Measurements from ENCODE around the gene CAMSAP3.

The CAMSAP3 gene

GRCh38 chr19:7629347-7630054 is 33.8 kb downstream of the CAMSAP3 start, which contains the start of the genes PET100 and XAB2:
Gene PET100, plus strand, starts transcription at chr19:7629793. Its CDS starts 41 bp downstream, at chr19:7629834.
Gene XAB2, minus strand, starts transcription at chr19:7629545. Its CDS starts 18 bp downstream, at chr19:7629527.
- DNase-seq (ENCODE audit: low read depth in 2 of 3, low spot score in 1 of 3) = peak; percentile 91 to 96 (median 93)

DNA sequence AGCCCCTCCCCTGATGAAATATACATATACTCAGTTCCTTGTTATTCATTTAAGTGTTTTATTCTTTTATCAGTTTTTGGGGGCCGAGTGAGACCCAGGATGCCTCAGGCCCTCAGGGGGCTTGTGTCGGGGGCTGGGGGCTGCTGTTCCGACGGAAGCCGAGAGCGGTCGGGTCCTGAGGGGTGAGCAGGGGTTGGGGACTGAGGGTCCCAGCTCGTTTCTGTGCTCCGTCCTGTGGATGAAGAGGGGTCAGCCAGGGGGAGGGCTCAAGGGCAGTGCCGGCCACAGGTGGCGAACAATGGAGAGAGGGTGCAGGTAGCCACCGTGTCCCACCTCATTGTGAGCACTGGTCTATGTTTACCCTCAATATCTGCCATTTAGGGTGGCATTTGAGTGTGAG is 35.9 kb downstream of the CAMSAP3 start:
- no peak for DNase-seq (ENCODE audit: low read depth in 2 of 3, low spot score in 1 of 3)

GRCh38 chr19:7632340-7633203 is 36.9 kb downstream of the CAMSAP3 start:
- no peak for DNase-seq (ENCODE audit: low read depth in 2 of 3, low spot score in 1 of 3)

DNA sequence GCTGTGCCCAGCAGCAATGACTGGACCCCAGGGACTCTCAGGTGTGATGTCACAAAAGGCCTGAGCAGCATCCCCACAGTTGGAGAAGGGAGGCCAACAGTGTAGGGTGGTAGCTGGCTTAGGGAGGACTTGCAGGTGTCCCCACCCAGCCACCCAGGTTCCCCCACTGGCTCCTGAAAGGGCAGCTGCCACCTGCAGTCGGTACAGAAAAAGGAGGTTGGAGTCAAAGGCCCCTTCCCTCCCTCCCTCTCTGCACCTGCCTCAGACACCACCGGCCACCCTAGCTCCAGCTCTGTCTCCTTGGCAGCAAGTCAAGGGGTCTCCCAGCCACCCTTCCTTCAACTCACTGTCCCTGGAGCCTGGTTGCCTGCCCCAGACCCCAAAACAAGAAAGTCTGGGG is 38.0 kb downstream of the CAMSAP3 start, which contains the start of gene PCP2:
Gene PCP2, minus strand, starts transcription at position 22 of the 400 bp plus-strand sequence. CDS start 262 bp downstream, outside the sequence.
- no peak for DNase-seq (ENCODE audit: low read depth in 2 of 3, low spot score in 1 of 3)

DNA sequence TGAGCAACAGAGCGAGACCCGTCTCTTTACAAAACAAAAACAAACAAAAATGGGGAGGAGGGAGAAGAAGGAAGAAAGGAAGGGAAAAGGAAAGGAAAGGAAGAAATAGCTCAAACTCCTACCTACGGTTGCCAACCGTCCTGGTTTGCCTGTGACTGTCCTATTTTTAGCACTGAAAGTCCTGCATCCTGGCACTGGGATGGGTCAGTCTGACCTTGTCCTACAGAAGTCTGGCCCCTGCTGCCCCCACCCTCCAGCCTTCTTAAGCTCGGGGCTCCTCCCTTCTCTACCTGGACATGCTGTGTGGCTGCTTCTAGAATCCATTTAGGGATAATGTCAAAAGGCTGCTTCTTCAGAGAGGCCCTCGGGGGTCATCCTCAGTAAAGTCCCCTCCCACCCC is 40.0 kb downstream of the CAMSAP3 start:
- DNase-seq (ENCODE audit: low read depth in 2 of 3, low spot score in 1 of 3) = no peak

GRCh38 chr19:7636317-7636690 is 40.6 kb downstream of the CAMSAP3 start:
- no peak for DNase-seq (ENCODE audit: low read depth in 2 of 3, low spot score in 1 of 3)

DNA sequence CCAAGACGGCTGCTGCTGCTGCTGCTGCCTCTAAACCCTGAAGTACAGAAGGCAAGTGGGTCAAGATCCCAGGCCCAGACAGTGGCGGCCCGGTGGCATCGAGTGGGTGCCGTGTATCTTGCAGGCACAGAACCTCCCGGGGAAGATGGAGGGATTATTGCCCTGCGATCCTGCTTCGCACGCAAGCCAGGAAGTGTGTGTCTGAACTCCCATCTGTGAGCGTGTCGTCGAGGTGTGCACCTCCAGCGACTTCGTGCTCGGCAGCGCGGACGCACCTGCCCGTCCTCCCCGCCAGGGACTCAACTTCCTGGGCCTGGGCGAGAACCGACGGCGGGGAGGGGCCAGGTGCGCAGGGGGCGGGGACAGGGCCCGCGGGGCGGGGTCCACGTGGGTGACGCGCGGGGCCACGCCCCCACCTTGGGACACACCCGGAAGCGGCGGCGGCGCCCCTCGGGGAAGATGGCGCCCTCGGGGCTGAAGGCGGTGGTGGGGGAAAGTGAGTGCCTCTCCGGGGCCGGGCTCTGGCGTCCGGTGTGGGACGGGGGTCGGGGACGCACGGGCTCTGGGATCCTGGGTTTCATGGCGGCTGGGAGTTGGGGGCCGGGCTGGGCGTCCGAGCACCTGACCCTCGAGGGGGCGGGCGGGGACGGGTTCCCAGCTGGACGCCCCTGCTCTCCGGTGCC is 41.2 kb downstream of the CAMSAP3 start, which contains the start of gene STXBP2:
Gene STXBP2, plus strand, starts transcription at position 420 of the 683 bp plus-strand sequence. Its CDS starts 40 bp downstream, at position 460.
- peak; percentile 86 to 92 (median 86) for DNase-seq (ENCODE audit: low read depth in 2 of 3, low spot score in 1 of 3)

DNA sequence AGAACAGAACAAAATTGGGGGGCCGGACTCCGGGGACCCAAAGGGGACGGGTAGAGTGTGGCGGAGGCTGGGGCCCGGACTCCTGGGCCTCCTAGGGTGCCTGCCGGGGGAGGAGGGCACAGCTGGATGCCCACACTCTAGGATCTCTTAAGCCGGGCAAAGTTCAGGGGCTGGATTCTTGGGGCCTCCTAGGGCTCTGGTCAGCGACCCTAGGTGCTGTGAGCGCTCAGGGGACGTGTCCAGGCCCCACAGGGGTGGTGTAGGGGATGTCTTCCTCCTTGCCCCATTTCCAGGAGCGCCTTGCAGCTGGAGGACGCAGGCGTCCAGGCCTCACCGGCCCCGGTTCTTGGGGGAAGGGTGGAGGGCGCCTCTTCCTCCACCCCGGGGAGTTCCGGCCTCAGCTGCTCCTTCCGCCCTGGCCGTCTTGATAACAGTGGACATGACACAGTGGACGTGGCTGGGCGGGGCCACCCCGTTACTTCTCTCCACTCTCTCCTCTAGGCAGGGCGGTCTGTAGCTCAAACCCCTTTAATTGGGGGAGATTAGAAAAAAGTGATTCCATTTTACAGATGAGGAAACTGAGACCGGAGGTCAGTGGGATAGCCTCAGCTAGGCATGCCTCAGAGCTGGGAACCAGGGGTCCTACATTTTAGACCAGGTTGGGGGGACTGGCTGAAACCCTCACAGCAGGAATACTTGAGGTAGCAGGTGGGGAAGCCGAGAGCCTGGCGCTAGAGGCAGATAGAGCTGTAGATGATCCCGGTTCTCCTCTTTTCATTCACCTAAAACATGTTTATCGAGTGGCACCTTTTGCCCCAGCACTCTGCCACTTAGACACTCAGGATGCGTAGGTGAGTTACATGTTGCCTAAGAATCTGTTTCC is 42.0 kb downstream of the CAMSAP3 start:
- no peak for DNase-seq (ENCODE audit: low read depth in 2 of 3, low spot score in 1 of 3)

DNA sequence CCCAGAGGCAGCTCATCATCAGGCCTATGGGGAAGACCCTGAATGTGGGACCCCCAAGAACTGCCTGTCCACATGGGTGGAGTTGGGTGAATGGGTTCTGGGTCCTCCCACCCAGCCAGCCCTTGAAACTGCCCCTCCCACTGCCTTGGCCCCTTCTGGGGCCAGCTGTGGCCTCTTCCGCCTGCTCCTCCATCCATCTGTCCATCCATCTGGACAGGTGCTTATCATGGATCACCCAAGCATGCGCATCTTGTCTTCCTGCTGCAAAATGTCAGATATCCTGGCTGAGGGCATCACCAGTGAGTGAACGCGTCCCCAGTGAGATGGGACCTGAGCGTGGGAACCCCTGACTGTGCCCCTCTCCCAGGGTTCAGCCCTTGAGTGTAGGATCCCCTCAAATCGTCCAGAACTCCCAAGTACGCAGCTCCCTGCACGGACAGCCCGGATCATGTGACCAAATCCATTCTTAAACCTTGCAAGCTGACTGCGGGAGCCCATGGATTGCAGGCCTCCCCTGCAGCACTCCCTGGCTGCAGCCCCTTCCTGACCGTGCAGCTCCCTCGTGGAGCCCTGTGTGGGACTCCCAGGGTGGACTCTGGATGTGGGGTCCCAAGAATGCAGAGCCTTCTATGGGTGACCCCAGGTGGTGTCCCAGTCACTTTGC is 43.3 kb downstream of the CAMSAP3 start:
- no peak for DNase-seq (ENCODE audit: low read depth in 2 of 3, low spot score in 1 of 3)

- DNase-seq (ENCODE audit: low read depth in 2 of 3, low spot score in 1 of 3) = no peak
Observed at GRCh38 chr19:7639863-7640348, 44.2 kb downstream of the CAMSAP3 start.

- no peak for DNase-seq (ENCODE audit: low read depth in 2 of 3, low spot score in 1 of 3)
Observed at GRCh38 chr19:7640803-7641202, 45.1 kb downstream of the CAMSAP3 start.

GRCh38 chr19:7641290-7642276 is 45.9 kb downstream of the CAMSAP3 start:
- DNase-seq (ENCODE audit: low read depth in 2 of 3, low spot score in 1 of 3) = no peak

GRCh38 chr19:7642295-7643030 is 46.8 kb downstream of the CAMSAP3 start:
- no peak for DNase-seq (ENCODE audit: low read depth in 2 of 3, low spot score in 1 of 3)

- DNase-seq (ENCODE audit: low read depth in 2 of 3, low spot score in 1 of 3) = no peak
Observed at GRCh38 chr19:7643031-7643415, 47.4 kb downstream of the CAMSAP3 start.

DNA sequence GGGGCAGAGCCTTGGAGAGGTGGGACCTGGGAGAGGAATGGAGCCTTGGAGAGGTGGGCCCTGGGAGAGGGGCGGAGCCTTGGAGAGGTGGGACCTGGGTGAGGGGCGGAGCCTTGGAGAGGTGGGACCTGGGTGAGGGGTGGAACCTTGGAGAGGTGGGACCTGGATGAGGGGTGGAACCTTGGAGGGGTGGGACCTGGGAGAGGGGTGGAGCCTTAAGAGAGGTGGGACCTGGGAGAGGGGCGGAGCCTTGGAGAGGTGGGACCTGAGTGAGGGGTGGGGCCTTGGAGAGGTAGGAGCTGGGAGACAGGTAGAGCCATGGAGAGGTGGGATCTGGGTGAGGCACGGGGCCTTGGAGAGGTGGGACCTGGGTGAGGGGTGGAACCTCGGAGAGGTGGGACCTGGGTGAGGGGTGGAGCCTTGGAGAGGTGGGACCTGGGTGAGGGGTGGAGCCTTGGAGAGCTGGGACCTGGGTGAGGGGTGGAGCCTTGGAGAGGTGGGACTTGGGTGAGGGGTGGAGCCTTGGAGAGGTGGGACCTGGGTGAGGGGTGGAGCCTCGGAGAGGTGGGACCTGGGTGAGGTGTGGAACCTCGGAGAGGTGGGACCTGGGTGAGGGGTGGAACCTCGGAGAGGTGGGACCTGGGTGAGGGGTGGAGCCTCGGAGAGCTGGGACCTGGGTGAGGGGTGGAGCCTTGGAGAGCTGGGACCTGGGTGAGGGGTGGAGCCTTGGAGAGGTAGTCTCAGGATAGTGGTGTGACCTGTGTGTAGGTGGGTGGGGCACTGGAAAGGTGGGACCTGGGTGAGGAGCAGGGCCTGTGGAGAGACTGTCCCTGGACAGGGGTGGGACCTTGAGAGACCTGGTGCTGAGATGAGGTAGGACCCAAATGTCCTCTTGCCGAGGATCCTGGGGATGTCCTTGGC is 48.2 kb downstream of the CAMSAP3 start:
- DNase-seq (ENCODE audit: low read depth in 2 of 3, low spot score in 1 of 3) = peak in 2 of 3 donors; percentile 13 to 37

DNA sequence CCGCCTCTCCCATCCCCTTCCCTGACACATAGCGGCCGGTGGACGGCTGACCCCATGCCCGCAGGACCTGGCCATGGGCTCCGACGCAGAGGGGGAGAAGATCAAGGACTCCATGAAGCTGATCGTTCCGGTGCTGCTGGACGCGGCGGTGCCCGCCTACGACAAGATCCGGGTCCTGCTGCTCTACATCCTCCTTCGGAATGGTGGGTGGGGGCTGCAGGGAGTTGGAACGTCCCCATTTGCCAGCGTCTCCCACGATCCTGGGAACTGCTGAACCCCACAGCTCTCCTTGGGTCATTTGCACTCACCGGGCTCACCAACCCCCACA is 48.9 kb downstream of the CAMSAP3 start:
- DNase-seq (ENCODE audit: low read depth in 2 of 3, low spot score in 1 of 3) = no peak

DNA sequence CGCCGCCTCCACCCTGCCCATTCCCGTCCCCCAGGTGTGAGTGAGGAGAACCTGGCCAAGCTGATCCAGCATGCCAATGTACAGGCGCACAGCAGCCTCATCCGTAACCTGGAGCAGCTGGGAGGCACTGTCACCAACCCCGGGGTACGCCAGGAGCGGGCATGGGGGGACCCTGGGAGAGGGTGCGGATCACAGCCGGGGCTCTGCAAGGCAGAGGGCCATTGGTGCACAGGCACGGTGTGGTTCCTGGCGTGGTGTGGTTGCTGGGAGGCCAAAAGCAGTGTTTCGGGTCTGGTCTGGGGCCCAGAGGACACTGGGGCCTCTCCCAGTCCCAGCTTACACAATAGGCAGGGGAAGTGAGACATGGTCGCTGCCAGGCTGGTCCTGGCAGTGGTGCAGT is 49.5 kb downstream of the CAMSAP3 start:
- no peak for DNase-seq (ENCODE audit: low read depth in 2 of 3, low spot score in 1 of 3)
